ENCODE results near the gene LMAN1L. TPM values are rescaled to one million over a fixed set of nuclear protein-coding genes. Genes with fewer than 3 reads are reported as not detected.

LMAN1L gene
- total and polyA plus RNA-seq, 3 donors from 2014 or later: 2.2 to 4.6 (median 4.3) TPM

- H3K36me3 ChIP-seq (ENCODE audit: low read depth, missing control alignments): no peaks in the 10 kb centered on the region
- no peaks in the 10 kb centered on the region for H3K4me1 ChIP-seq
- H3K27me3 ChIP-seq: no peaks in the 10 kb centered on the region
- intact Hi-C loops (cut with DNase I; ENCODE audit: low total_unique reads): no loop called here
- TF ChIP-seq POLR2A (IDR thresholded peaks at IDR 0.05) (no peak), CTCF (IDR thresholded peaks at IDR 0.05) (no peak)
- H3K9me3 ChIP-seq: no peaks in the 10 kb centered on the region
- DNase-seq: no peak
- 90 to 92% methylated on average over 10 to 20 of the region's 20 CpGs for WGBS, 2 donors
- no peak overlapping the region for H3K4me3 ChIP-seq
- no peak overlapping the region for H3K27ac ChIP-seq
Measured at GRCh38 chr15:74800559-74801094, 12.0 kb upstream of the LMAN1L start.

- Histone ChIP-seq H3K27ac (no peak overlapping the region), H3K9me3 (no peaks in the 10 kb centered on the region), H3K36me3 (ENCODE audit: low read depth, missing control alignments) (no peaks in the 10 kb centered on the region), H3K4me1 (no peaks in the 10 kb centered on the region), H3K27me3 (no peaks in the 10 kb centered on the region), H3K4me3 (no peak overlapping the region)
- WGBS, 2 donors: 82 to 87% methylated on average over 9 to 18 of the region's 18 CpGs
- DNase-seq: no peak
- TF ChIP-seq CTCF (IDR thresholded peaks at IDR 0.05) (no peak), POLR2A (IDR thresholded peaks at IDR 0.05) (no peak)
- intact Hi-C loops (cut with DNase I; ENCODE audit: low total_unique reads): no loop called here
Measured at GRCh38 chr15:74801311-74801997, 11.2 kb upstream of the LMAN1L start.

DNA sequence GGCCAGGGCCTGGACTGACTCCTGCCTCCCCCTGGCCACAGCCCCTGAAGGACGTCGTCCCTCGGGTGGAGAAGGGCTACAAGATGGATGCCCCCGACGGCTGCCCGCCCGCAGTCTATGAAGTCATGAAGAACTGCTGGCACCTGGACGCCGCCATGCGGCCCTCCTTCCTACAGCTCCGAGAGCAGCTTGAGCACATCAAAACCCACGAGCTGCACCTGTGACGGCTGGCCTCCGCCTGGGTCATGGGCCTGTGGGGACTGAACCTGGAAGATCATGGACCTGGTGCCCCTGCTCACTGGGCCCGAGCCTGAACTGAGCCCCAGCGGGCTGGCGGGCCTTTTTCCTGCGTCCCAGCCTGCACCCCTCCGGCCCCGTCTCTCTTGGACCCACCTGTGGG is 10.3 kb upstream of the LMAN1L start:
- intact Hi-C loops (cut with DNase I; ENCODE audit: low total_unique reads): no loop called here

DNA sequence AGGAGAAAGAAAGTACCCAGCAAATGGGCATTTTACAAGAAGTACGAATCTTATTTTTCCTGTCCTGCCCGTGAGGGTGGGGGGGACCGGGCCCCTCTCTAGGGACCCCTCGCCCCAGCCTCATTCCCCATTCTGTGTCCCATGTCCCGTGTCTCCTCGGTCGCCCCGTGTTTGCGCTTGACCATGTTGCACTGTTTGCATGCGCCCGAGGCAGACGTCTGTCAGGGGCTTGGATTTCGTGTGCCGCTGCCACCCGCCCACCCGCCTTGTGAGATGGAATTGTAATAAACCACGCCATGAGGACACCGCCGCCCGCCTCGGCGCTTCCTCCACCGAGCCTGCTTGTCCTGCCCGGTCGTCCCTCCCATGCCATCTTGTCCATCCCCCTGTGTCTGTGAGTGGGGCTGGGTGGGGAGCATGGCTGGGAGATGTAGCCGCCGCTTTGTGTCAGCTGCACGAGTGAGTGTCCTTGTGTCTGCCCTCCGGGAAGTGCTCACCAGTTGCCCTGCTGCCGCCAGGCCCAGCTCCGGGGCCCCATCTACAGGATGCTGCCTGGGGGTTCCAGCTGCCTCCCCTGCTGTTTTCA is 9.7 kb upstream of the LMAN1L start:
- no peak for TF ChIP-seq CTCF (IDR thresholded peaks at IDR 0.05)
- no peak for TF ChIP-seq POLR2A (IDR thresholded peaks at IDR 0.05)
- Histone ChIP-seq H3K4me1 (no peaks in the 10 kb centered on the region), H3K27me3 (no peaks in the 10 kb centered on the region), H3K4me3 (no peak overlapping the region), H3K27ac (no peak overlapping the region), H3K36me3 (ENCODE audit: low read depth, missing control alignments) (no peaks in the 10 kb centered on the region), H3K9me3 (no peaks in the 10 kb centered on the region)
- WGBS, 2 donors: 93 to 95% methylated on average over 24 to 31 of the region's 31 CpGs
- DNase-seq: no peak
- intact Hi-C loops (cut with DNase I; ENCODE audit: low total_unique reads): no loop called here

More for the DNA sequence above, 10.3 kb upstream of the LMAN1L start:
- no peaks in the 10 kb centered on the region for H3K4me1 ChIP-seq
- 90 to 95% methylated on average over 17 to 20 of the region's 20 CpGs for WGBS, 2 donors
- no peaks in the 10 kb centered on the region for H3K27me3 ChIP-seq
- H3K36me3 ChIP-seq (ENCODE audit: low read depth, missing control alignments): no peaks in the 10 kb centered on the region
- TF ChIP-seq CTCF (IDR thresholded peaks at IDR 0.05): no peak
- TF ChIP-seq POLR2A (IDR thresholded peaks at IDR 0.05): no peak
- H3K9me3 ChIP-seq: no peaks in the 10 kb centered on the region
- H3K27ac ChIP-seq: no peak overlapping the region
- no peak for DNase-seq
- H3K4me3 ChIP-seq: no peak overlapping the region
